Tibial nerve (tissue), 4 donors: ENCODE measurements around the gene PIEZO2. TPM values are rescaled to one million over a fixed set of nuclear protein-coding genes. Genes with fewer than 3 reads are reported as not detected.

Experiments used
- DNase-seq, 2 donors: peaks; one replicate each; pipeline ENCODE4 v3.0.0-alpha.2; 2019; ENCODE audit warnings: low spot score in 2 of 2
- H3K27ac ChIP-seq, 4 donors: fragments of 200-600 bp; sonication (generic) in 3 of 4; one replicate each; pipeline ENCODE4 v1.5.1; 2017 to 2019; ENCODE audit warnings: mild to moderate bottlenecking in 1 of 4
- H3K27me3 ChIP-seq, 2 donors: fragments of 200-600 bp; sonication (generic) in 1 of 2; one replicate each; pipeline versions ENCODE4 v1.5.1 to v1.6.0; 2017 to 2019
- H3K36me3 ChIP-seq, 3 donors: fragments of 200-600 bp; sonication (generic); one replicate each; pipeline ENCODE4 v1.5.1; 2018 to 2019
- H3K4me1 ChIP-seq, 4 donors: fragments of 200-600 bp; sonication (generic) in 3 of 4; one replicate each; pipeline ENCODE4 v1.5.1; 2017 to 2019
- H3K4me3 ChIP-seq, 4 donors: fragments of 200-600 bp; sonication (generic) in 3 of 4; one replicate each; pipeline ENCODE4 v1.5.1; 2017 to 2019; ENCODE audit warnings: mild to moderate bottlenecking in 1 of 4, moderate library complexity in 1 of 4
- H3K9me3 ChIP-seq, 4 donors: fragments of 200-600 bp; sonication (generic) in 3 of 4; one replicate each; pipeline ENCODE4 v1.5.1; 2017 to 2019
- EP300 ChIP-seq, 2 donors: sonication (generic); formaldehyde crosslinking; IDR thresholded peaks; one replicate each; pipeline ENCODE4 v1.6.1; 2017; ENCODE audit warnings: antibody characterized with exemption in 2 of 2, mild to moderate bottlenecking in 1 of 2
- POLR2A ChIP-seq, 2 donors: fragments of 450-650 bp; IDR thresholded peaks; one replicate each; pipeline ENCODE4 v1.6.1; 2017; ENCODE audit warnings: antibody characterized with exemption in 2 of 2, mild to moderate bottlenecking in 2 of 2, moderate library complexity in 2 of 2
- WGBS, 2 donors: methylation state at CpG; one replicate each; pipeline ENCODE4 v1.1.5; 2018; 5-methylcytosine and 5-hydroxymethylcytosine counted together
- total RNA-seq, 4 donors: library from RNA; depleted of rRNA; stranded (reverse); fragments of >200 nt; gene quantifications; one replicate each; pipeline ENCODE4 v1.1.0, GENCODE V29; 2016
- TF ChIP-seq, protein P1 (sequence below), 5 experiments: fragments of 200-600 bp in 3 of 5; fragments of 450-650 bp in 2 of 5; sonication (generic) in 3 of 5; IDR thresholded peaks; one replicate each; pipeline ENCODE4 v1.5.1; 2016 to 2019; ENCODE audit warnings: antibody characterized with exemption in 5 of 5, mild to moderate bottlenecking in 3 of 5, moderate library complexity in 2 of 5

The PIEZO2 gene
- total RNA-seq, 4 donors from 2014 or later: 17.0 to 27.7 (median 22.3) TPM

- no peak overlapping the region for H3K4me3 ChIP-seq
- 94% methylated on average over 7 to 8 of the region's 8 CpGs for whole genome bisulfite sequencing, 2 donors
- H3K9me3 ChIP-seq: no peaks in the 10 kb centered on the region
- no peaks in the 10 kb centered on the region for H3K4me1 ChIP-seq
- TF ChIP-seq POLR2A (IDR thresholded peaks at IDR 0.05) (no peak), EP300 (IDR thresholded peaks at IDR 0.05) (no peak)
- TF ChIP-seq, protein P1, sequence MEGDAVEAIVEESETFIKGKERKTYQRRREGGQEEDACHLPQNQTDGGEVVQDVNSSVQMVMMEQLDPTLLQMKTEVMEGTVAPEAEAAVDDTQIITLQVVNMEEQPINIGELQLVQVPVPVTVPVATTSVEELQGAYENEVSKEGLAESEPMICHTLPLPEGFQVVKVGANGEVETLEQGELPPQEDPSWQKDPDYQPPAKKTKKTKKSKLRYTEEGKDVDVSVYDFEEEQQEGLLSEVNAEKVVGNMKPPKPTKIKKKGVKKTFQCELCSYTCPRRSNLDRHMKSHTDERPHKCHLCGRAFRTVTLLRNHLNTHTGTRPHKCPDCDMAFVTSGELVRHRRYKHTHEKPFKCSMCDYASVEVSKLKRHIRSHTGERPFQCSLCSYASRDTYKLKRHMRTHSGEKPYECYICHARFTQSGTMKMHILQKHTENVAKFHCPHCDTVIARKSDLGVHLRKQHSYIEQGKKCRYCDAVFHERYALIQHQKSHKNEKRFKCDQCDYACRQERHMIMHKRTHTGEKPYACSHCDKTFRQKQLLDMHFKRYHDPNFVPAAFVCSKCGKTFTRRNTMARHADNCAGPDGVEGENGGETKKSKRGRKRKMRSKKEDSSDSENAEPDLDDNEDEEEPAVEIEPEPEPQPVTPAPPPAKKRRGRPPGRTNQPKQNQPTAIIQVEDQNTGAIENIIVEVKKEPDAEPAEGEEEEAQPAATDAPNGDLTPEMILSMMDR (IDR thresholded peaks at IDR 0.05): no peak
- H3K27me3 ChIP-seq: no peaks in the 10 kb centered on the region
- no peaks in the 10 kb centered on the region for H3K36me3 ChIP-seq
- H3K27ac ChIP-seq: no peak overlapping the region
- DNase-seq: no peak
These were observed 93.6 kb downstream of the PIEZO2 start for GRCh38 chr18:11055721-11056120.

DNA sequence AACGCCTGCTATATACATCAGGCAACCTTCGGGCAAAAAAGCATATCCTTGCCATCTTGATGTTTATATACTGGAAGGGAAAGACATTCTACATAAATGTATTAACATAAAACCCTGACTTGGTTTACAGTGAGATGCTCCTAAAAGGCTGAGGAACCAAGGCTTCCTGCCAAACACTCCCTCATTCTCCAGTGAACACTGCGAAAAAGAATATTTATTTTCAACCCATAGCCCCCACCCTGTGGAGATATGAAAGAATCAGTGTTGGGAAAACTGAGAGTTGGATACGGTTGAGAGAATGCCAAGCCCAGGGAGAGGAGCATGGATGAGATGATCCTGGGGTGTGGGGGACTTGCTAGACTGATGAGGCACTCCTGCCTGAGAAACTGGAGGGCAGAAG is 94.9 kb downstream of the PIEZO2 start:
- Histone ChIP-seq H3K27me3 (no peaks in the 10 kb centered on the region), H3K36me3 (no peaks in the 10 kb centered on the region), H3K4me1 (no peaks in the 10 kb centered on the region), H3K4me3 (no peak overlapping the region), H3K27ac (no peak overlapping the region), H3K9me3 (no peaks in the 10 kb centered on the region)
- 38 to 57% methylated on average over 4 of the region's 4 CpGs for WGBS, 2 donors
- no peak for DNase-seq
- TF ChIP-seq, protein P1 (IDR thresholded peaks at IDR 0.05): no peak
- no peak for TF ChIP-seq POLR2A (IDR thresholded peaks at IDR 0.05)
- TF ChIP-seq EP300 (IDR thresholded peaks at IDR 0.05): no peak

- no peak for DNase-seq
- 91% methylated on average over 1 of the region's 1 CpG for WGBS, 2 donors
- H3K9me3 ChIP-seq: no peaks in the 10 kb centered on the region
These were observed 96.1 kb downstream of the PIEZO2 start for GRCh38 chr18:11053293-11053692.

DNA sequence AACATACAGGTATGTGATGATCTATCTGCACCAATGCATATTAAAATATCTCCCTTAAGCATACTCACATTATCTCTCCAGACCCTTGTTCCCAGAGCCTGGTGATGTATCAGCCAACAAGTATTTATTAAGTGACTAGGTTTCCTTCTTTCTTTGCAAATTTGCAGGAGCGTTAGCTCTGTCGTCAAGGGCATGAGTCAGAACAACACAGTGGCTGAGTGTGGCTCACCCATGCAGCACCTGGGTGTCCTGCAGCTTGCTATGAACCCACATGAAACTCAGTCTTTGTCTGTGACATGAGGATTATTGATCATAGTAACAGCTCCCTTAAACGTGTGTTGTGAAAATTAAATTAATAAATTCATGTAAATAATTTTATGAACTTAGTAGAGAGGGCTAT is 96.6 kb downstream of the PIEZO2 start:
- no peaks in the 10 kb centered on the region for H3K36me3 ChIP-seq
- DNase-seq: no peak
- no peaks in the 10 kb centered on the region for H3K9me3 ChIP-seq
- WGBS, 2 donors: 88 to 92% methylated on average over 3 of the region's 3 CpGs
- TF ChIP-seq, protein P1 (IDR thresholded peaks at IDR 0.05): no peak
- TF ChIP-seq POLR2A (IDR thresholded peaks at IDR 0.05): no peak
- no peak for TF ChIP-seq EP300 (IDR thresholded peaks at IDR 0.05)
- H3K4me3 ChIP-seq: no peak overlapping the region
- H3K27me3 ChIP-seq: no peaks in the 10 kb centered on the region
- no peak overlapping the region for H3K27ac ChIP-seq
- H3K4me1 ChIP-seq: no peaks in the 10 kb centered on the region

More at GRCh38 chr18:11053293-11053692, 96.1 kb downstream of the PIEZO2 start:
- Histone ChIP-seq H3K27me3 (no peaks in the 10 kb centered on the region), H3K36me3 (no peaks in the 10 kb centered on the region), H3K4me3 (no peak overlapping the region), H3K4me1 (no peaks in the 10 kb centered on the region), H3K27ac (no peak overlapping the region)
- TF ChIP-seq, protein P1 (IDR thresholded peaks at IDR 0.05): no peak
- TF ChIP-seq POLR2A (IDR thresholded peaks at IDR 0.05) (no peak), EP300 (IDR thresholded peaks at IDR 0.05) (no peak)

DNA sequence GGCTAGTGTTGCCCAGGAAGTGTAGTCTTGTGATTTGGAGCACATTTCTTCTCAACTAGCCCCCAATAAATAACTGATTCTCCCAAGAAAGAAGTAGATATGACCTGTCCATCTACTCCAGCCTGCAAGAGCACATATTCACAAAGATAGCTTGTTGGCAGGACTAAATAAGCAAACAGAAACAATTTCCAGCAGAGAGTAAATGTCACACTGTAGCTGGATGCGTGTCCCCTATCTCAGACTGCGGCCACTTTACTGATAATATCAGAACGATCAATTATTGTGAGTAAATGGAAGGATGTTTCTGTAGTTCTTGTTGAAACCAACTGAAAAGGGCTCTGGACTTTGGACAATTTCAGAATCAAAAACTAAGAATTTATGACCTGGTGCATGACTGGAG is 97.9 kb downstream of the PIEZO2 start:
- Histone ChIP-seq H3K36me3 (no peaks in the 10 kb centered on the region), H3K27me3 (no peaks in the 10 kb centered on the region), H3K9me3 (no peaks in the 10 kb centered on the region), H3K27ac (no peak overlapping the region), H3K4me3 (no peak overlapping the region), H3K4me1 (peaks cover 0 to 3% (median 0%) of the 10 kb centered on the region in 4 donors)
- TF ChIP-seq POLR2A (IDR thresholded peaks at IDR 0.05): no peak
- DNase-seq: no peak
- 94 to 100% methylated on average over 3 of the region's 3 CpGs for WGBS, 2 donors

GRCh38 chr18:11050966-11051365 is 98.4 kb downstream of the PIEZO2 start:
- WGBS, 2 donors: 43 to 68% methylated on average over 2 of the region's 2 CpGs

More at GRCh38 chr18:11050966-11051365, 98.4 kb downstream of the PIEZO2 start:
- DNase-seq: no peak
- H3K27ac ChIP-seq: no peak overlapping the region
- H3K9me3 ChIP-seq: no peaks in the 10 kb centered on the region
- H3K4me3 ChIP-seq: no peak overlapping the region
- TF ChIP-seq POLR2A (IDR thresholded peaks at IDR 0.05) (no peak), EP300 (IDR thresholded peaks at IDR 0.05) (no peak)
- TF ChIP-seq, protein P1 (IDR thresholded peaks at IDR 0.05): no peak
- peaks cover 0 to 8% (median 0%) of the 10 kb centered on the region in 4 donors for H3K4me1 ChIP-seq
- H3K27me3 ChIP-seq: no peaks in the 10 kb centered on the region
- no peaks in the 10 kb centered on the region for H3K36me3 ChIP-seq
